SKM-1 treated with dmso at 0.1 percent for 144 hours (cell line): ENCODE data around the gene CD55.
"Not testable (repeated sequence)": the region's sequence is repeated elsewhere in the genome, so short reads cannot be mapped to it uniquely, and the experiment has no call there.

ENCODE experiments used
- DNase-seq: peaks from one replicate; lab custom pipeline; 2025; ENCODE audit not compliant: unreplicated experiment; lab: John Stamatoyannopoulos, UW

CD55 gene

GRCh38 chr1:207304710-207305488 is 16.6 kb upstream of the CD55 start:
- DNase-seq: no peak

DNA sequence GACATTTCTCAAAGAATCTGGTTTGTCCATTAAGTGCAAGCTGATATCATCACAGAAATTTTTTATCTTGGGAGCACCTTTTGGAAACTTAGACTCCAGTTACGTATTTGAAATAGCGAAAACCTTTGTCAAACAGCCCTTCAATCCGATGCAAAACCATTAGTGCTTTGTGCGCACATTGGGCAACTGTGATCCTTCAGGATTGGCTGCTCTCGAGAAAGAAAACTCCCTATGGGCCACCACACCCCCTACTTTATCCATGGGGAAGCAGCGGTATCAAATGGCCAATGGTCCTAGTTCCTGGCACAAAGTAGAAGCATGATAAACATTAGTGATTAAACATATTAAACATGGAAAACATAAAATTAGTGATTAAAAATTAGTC is 16.0 kb upstream of the CD55 start:
- no peak for DNase-seq

DNA sequence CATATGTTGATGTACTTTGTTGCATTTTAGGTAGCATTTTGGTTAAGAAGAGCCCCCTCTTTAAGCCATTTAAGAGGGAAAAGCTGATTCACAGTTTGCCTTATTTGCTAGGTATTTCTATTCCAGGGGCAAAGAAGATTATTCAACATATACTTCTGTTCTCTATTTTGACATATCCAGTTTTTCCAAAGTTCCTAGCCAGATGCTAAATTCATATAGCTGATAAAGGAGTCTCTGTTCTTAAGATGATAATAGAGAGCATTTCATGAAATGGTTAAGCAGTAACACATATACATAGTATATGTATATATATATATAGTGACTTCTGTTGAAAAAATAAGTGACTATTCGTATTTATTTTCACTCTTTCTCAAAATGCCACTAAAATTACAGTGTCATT is 15.5 kb upstream of the CD55 start:
- no peak for DNase-seq

- DNase-seq: no peak
Measured at GRCh38 chr1:207306603-207307002, 14.9 kb upstream of the CD55 start.

DNA sequence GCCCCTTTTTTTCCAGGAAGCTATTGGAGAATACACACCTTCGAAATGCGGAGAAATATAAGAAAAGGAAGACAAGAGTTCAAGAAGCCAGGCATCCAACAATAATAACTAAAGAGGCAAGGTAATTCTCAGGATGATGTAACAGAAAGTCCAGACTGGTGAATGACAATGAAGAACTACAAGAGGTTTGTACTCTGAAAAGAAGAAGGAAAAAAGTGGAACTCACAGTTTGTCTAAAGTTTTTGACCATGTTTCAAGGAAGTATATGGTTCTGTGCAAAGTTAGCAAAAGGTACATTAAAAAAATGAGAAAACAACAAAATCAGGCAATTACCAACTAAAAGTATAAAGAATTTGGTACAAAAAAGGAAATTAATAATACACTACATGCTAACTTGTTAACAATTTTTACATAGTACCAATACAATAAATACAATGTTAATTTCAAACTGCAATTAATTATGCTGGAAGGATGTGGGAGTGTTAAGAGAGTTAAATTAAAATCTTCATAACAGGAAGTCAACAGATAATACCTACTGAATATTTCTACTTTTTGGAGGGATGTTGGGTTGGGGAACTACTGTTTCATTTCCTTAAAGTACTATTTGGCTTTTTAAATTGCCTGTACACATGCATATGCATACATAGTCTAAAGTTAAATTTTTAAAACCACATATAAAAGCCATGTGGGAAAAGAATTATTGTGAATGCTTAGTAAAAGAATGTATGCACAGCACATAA is 12.9 kb upstream of the CD55 start:
- DNase-seq: peak; percentile 91

DNA sequence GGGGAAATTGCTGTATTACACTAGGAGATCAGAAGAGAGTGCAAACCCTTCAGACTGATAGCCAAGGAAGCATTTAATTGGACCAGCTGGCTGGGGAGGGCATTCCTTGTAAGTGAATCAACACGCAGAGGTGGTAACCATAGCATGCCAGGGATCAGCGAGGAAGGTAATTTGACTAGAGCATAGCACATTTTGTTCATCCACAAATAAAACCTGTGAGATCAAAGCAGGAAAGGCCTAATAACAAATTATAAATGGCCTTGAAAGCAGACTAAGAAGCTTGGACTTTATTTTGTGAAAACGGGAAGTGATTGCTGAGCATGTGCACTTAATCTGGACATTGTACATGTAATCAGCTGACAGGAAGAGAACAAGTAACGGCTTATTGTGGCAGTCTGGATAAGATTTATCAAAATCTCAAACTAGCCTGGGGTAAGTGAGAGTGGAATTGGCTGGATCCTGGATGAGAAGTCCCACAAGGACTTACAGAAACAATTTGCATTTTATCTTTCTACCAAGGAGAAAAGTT is 11.7 kb upstream of the CD55 start:
- DNase-seq: peak; percentile 58

GRCh38 chr1:207311888-207312603 is 9.4 kb upstream of the CD55 start:
- DNase-seq: no peak

DNA sequence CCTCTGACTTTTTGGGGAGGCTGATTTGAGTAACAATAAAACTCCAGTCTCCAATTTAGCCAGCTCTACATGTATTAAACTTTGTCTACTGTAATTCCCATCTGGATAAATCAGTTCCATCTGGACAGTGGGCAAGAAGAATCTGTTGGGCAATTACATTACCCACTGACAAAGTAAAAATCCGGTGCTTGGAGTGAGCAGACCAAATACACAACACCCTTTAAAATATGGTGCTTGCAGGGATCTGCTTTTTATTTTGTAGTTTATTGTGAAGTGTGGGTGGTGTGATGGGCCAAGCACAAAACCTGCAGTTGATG is 8.9 kb upstream of the CD55 start:
- DNase-seq: no peak

- DNase-seq: no peak
Measured at GRCh38 chr1:207313131-207313530, 8.3 kb upstream of the CD55 start.

GRCh38 chr1:207314816-207315215 is 6.7 kb upstream of the CD55 start:
- DNase-seq: no peak

GRCh38 chr1:207315435-207315834 is 6.0 kb upstream of the CD55 start:
- DNase-seq: no peak

GRCh38 chr1:207316141-207316540 is 5.3 kb upstream of the CD55 start:
- no peak for DNase-seq

- peak; percentile 97 for DNase-seq
Measured at GRCh38 chr1:207316622-207317391, 4.7 kb upstream of the CD55 start.

- DNase-seq: no peak
Measured at GRCh38 chr1:207317561-207317960, 3.9 kb upstream of the CD55 start.

GRCh38 chr1:207318072-207318619 is 3.3 kb upstream of the CD55 start:
- DNase-seq: no peak

- no peak for DNase-seq
Measured at GRCh38 chr1:207319199-207319598, 2.3 kb upstream of the CD55 start.

GRCh38 chr1:207320105-207320504 is 1.4 kb upstream of the CD55 start:
- not testable (repeated sequence) for DNase-seq

DNA sequence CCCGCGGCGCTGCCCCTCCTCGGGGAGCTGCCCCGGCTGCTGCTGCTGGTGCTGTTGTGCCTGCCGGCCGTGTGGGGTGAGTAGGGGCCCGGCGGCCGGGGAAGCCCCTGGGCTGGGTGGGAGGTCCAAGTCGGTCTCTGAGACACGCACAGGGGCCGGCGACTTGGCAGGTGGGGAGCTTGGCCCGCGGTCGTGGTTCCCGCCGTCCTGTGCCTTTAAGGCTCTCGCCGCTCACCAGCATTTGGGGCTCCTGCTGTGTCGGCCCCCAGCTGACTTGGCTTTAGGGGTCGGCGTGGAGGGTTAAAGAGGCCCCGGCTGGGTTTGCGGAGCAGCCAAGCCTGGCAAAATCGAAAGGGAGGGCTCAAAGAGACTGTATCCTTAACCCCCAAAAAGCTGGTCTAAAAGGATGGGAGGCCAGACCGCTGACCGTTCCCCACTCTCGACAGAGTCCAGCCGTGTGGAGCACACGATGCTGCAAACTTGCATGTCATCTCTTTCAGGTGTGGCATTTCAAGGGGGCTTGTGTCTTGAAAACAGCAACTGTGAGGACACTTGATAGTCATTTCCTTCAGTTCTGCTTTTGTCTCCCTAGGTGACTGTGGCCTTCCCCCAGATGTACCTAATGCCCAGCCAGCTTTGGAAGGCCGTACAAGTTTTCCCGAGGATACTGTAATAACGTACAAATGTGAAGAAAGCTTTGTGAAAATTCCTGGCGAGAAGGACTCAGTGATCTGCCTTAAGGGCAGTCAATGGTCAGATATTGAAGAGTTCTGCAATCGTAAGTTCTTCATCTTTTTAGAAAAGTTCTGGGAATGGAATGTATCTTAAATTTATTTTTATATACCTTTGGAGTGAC is 540 bp downstream of the CD55 start:
- DNase-seq: peak; percentile 22

GRCh38 chr1:207323425-207324225 is 2.1 kb downstream of the CD55 start:
- no peak for DNase-seq
